Chondrocyte (in vitro differentiated cells): Measurements from ENCODE around the gene AHDC1. TPM values are rescaled to one million over a fixed set of nuclear protein-coding genes. Genes with fewer than 3 reads are reported as not detected.
"Not testable (repeated sequence)": the region's sequence is repeated elsewhere in the genome, so short reads cannot be mapped to it uniquely, and the experiment has no call there.

ENCODE experiments used
- DNase-seq: peaks from one replicate; pipeline ENCODE4 v3.0.0; 2021; ENCODE audit warnings: mixed read lengths, low spot score
- H3K27ac Mint-ChIP-seq: one replicate; pipeline ENCODE4 v1.8.0; 2021; ENCODE audit warnings: mild to moderate bottlenecking, moderate library complexity, mixed read lengths; ENCODE audit not compliant: unreplicated experiment
- H3K27me3 Mint-ChIP-seq: 2 replicates; pipeline ENCODE4 v1.8.0; 2021; ENCODE audit warnings: low read depth, mixed read lengths
- H3K36me3 Mint-ChIP-seq: 2 replicates; pipeline ENCODE4 v1.8.0; 2021; ENCODE audit warnings: low read depth, mixed read lengths
- H3K4me1 Mint-ChIP-seq: 2 replicates; pipeline ENCODE4 v1.8.0; 2021; ENCODE audit warnings: low read depth, mild to moderate bottlenecking, mixed read lengths
- H3K4me3 Mint-ChIP-seq: one replicate; pipeline ENCODE4 v1.8.0; 2021; ENCODE audit warnings: mild to moderate bottlenecking, moderate library complexity, mixed read lengths; ENCODE audit not compliant: unreplicated experiment
- H3K9me3 Mint-ChIP-seq: 2 replicates; pipeline ENCODE4 v1.8.0; 2021; ENCODE audit warnings: low read depth, mixed read lengths
- CTCF ChIP-seq: fragments of 200-600 bp; sonication (generic); IDR thresholded peaks from 2 replicates; pipeline ENCODE4 v1.5.0; 2021; ENCODE audit warnings: antibody characterized with exemption, mild to moderate bottlenecking, moderate library complexity
- total RNA-seq: library from RNA; stranded (reverse); gene quantifications from 3 replicates; pipeline ENCODE4 v1.2.1, GENCODE V29; 2021

The AHDC1 gene
- total RNA-seq, 1 donor from 2014 or later, result 61.8 TPM

GRCh38 chr1:27543284-27543683 lies 60.7 kb downstream of the AHDC1 start:
- Mint-ChIP-seq H3K4me1 (peaks cover 67% of the 10 kb centered on the region), H3K27ac (peak overlapping the region; percentile 99), H3K36me3 (peaks cover 27% of the 10 kb centered on the region), H3K27me3 (no peaks in the 10 kb centered on the region), H3K4me3 (peak overlapping the region; percentile 6), H3K9me3 (no peaks in the 10 kb centered on the region)
- DNase-seq, result no peak
- TF ChIP-seq CTCF, result no peak

- H3K27ac Mint-ChIP-seq, result peak overlapping the region; percentile 99
- TF ChIP-seq CTCF, result no peak
Observed at GRCh38 chr1:27542463-27543273, 61.3 kb downstream of the AHDC1 start.

GRCh38 chr1:27539901-27540861 lies 63.8 kb downstream of the AHDC1 start:
- no peak for DNase-seq
- peaks cover 21% of the 10 kb centered on the region for H3K36me3 Mint-ChIP-seq
- peak overlapping the region; percentile 99 for H3K27ac Mint-ChIP-seq
- H3K4me1 Mint-ChIP-seq, result peaks cover 92% of the 10 kb centered on the region
- H3K27me3 Mint-ChIP-seq, result no peaks in the 10 kb centered on the region
- no peak for TF ChIP-seq CTCF
- no peaks in the 10 kb centered on the region for H3K9me3 Mint-ChIP-seq
- peak overlapping the region; percentile 35 for H3K4me3 Mint-ChIP-seq

More at GRCh38 chr1:27542463-27543273, 61.3 kb downstream of the AHDC1 start:
- no peak for DNase-seq
- Mint-ChIP-seq H3K4me1 (peaks cover 73% of the 10 kb centered on the region), H3K36me3 (peaks cover 27% of the 10 kb centered on the region), H3K9me3 (no peaks in the 10 kb centered on the region), H3K4me3 (no peak overlapping the region), H3K27me3 (no peaks in the 10 kb centered on the region)

GRCh38 chr1:27538793-27539192 lies 65.2 kb downstream of the AHDC1 start:
- Mint-ChIP-seq H3K27me3 (no peaks in the 10 kb centered on the region), H3K36me3 (peaks cover 20% of the 10 kb centered on the region), H3K4me1 (peaks cover 80% of the 10 kb centered on the region), H3K27ac (peak overlapping the region; percentile 99), H3K4me3 (peak overlapping the region; percentile 4), H3K9me3 (no peaks in the 10 kb centered on the region)
- no peak for TF ChIP-seq CTCF
- DNase-seq, result no peak

- not testable (repeated sequence) for DNase-seq, H3K9me3 Mint-ChIP-seq, H3K27me3 Mint-ChIP-seq, H3K4me3 Mint-ChIP-seq
- Mint-ChIP-seq H3K27ac (peak overlapping the region; percentile 99), H3K36me3 (peaks cover 24% of the 10 kb centered on the region), H3K4me1 (peaks cover 75% of the 10 kb centered on the region)
Observed at GRCh38 chr1:27538305-27538676, 65.7 kb downstream of the AHDC1 start.
